PC-3 (cell line): ENCODE data around the gene MIOX. TPM values are rescaled to one million over a fixed set of nuclear protein-coding genes. Genes with fewer than 3 reads are reported as not detected.

ENCODE experiments used
- ATAC-seq: fragments of 200-7000 bp; cut with Tn5 transposase; 2 replicates; pipeline ENCODE4 v1.9.1; 2020; ENCODE audit warnings: mild to moderate bottlenecking, moderate library complexity
- BruUV-seq: library from RNA; stranded (reverse); fragments of 400-500 nt; replicated peaks from 2 replicates; lab custom pipeline; 2021; lab: Mats Ljungman, UMichigan
- CTCF ChIA-PET: fragments of 300-600 bp; sonication (Branson Sonifier 250); formaldehyde crosslinking; loops from one replicate; lab custom pipeline; 2022; ENCODE audit warnings: antibody characterized with exemption; lab: Charles Lee
- POLR2A ChIA-PET: fragments of 300-600 bp; sonication (Branson Sonifier 250); formaldehyde crosslinking; loops from one replicate; lab custom pipeline; 2022; ENCODE audit warnings: antibody characterized with exemption; ENCODE audit not compliant: unreplicated experiment; lab: Charles Lee
- DNase-seq: peaks from one replicate; pipeline ENCODE4 v3.0.0-alpha.2; 2015
- H2AFZ ChIP-seq: fragments of 300-600 bp; sonication (generic); 2 replicates; pipeline ENCODE4 v1.6.0; 2016; ENCODE audit warnings: antibody characterized with exemption, low read length
- H3F3A ChIP-seq: fragments of 300-600 bp; sonication (generic); one replicate; pipeline ENCODE4 v1.6.0; 2017; ENCODE audit warnings: antibody characterized with exemption, low read length, control low read depth, mild to moderate bottlenecking; ENCODE audit not compliant: unreplicated experiment
- H3K27ac ChIP-seq: fragments of 300-600 bp; sonication (generic); 2 replicates; pipeline ENCODE4 v1.5.1; 2016; ENCODE audit warnings: mild to moderate bottlenecking, low read length
- H3K27me3 ChIP-seq: fragments of 300-600 bp; sonication (generic); 2 replicates; pipeline ENCODE4 v1.6.1; 2016; ENCODE audit warnings: low read length, mixed read lengths
- H3K36me3 ChIP-seq: fragments of 300-600 bp; sonication (generic); 2 replicates; pipeline ENCODE4 v1.6.1; 2016; ENCODE audit warnings: low read depth, mixed run types, low read length, mixed read lengths
- H3K4me1 ChIP-seq: fragments of 300-600 bp; sonication (generic); 2 replicates; pipeline ENCODE4 v1.5.1; 2016; ENCODE audit warnings: low read length; ENCODE audit not compliant: insufficient read depth
- H3K4me2 ChIP-seq: fragments of 300-600 bp; sonication (generic); 2 replicates; pipeline ENCODE4 v1.6.0; 2016; ENCODE audit warnings: low read length
- H3K4me3 ChIP-seq: fragments of 300-600 bp; sonication (generic); 2 replicates; pipeline ENCODE4 v1.5.1; 2016; ENCODE audit warnings: mild to moderate bottlenecking, low read length, mixed read lengths
- H3K79me2 ChIP-seq: fragments of 300-600 bp; sonication (generic); 2 replicates; pipeline ENCODE4 v1.6.1; 2017; ENCODE audit warnings: low read length, mixed read lengths
- H3K9ac ChIP-seq: fragments of 300-600 bp; sonication (generic); 2 replicates; pipeline ENCODE4 v1.6.0; 2016; ENCODE audit warnings: mild to moderate bottlenecking, low read length
- H3K9me2 ChIP-seq: fragments of 300-600 bp; sonication (generic); replicated peaks from 2 replicates; pipeline ENCODE4 v1.6.1; 2016; ENCODE audit warnings: mixed run types, low read length, mixed read lengths
- H3K9me3 ChIP-seq: fragments of 300-600 bp; sonication (generic); 2 replicates; pipeline ENCODE4 v1.6.1; 2016; ENCODE audit warnings: low read length, mixed read lengths
- H4K20me1 ChIP-seq: fragments of 300-600 bp; sonication (generic); 2 replicates; pipeline ENCODE4 v1.6.1; 2016; ENCODE audit warnings: low read length, mixed read lengths
- EZH2 ChIP-seq: fragments of 300-600 bp; sonication (generic); IDR thresholded peaks from one replicate; pipeline ENCODE4 v1.6.1; 2017; ENCODE audit warnings: antibody characterized with exemption, mild to moderate bottlenecking, low read length; ENCODE audit not compliant: unreplicated experiment
- EZH2phosphoT487 ChIP-seq: fragments of 300-600 bp; sonication (generic); IDR thresholded peaks from 2 replicates; pipeline ENCODE4 v1.6.1; 2018; ENCODE audit warnings: mild to moderate bottlenecking, antibody characterized with exemption, low read length, borderline replicate concordance
- intact Hi-C: fragments of 100-400 bp; cut with micrococcal nuclease; formaldehyde crosslinking; loops from 2 replicates; pipeline ENCODE4 v1.9.0; 2023
- total RNA-seq: library from RNA; depleted of rRNA; stranded (reverse); fragments of >200 nt; gene quantifications from 2 replicates; pipeline ENCODE4 v1.2.3, GENCODE V29; 2014
- TF ChIP-seq, protein P1 (sequence below): fragments of 300-600 bp; sonication (generic); conservative IDR thresholded peaks from 2 replicates; pipeline ENCODE4 v1.5.1; 2017; ENCODE audit warnings: antibody characterized with exemption, low read depth, mild to moderate bottlenecking, low read length

Gene MIOX
- total RNA-seq, 1 experiment from 2014 or later, result not detected

DNA sequence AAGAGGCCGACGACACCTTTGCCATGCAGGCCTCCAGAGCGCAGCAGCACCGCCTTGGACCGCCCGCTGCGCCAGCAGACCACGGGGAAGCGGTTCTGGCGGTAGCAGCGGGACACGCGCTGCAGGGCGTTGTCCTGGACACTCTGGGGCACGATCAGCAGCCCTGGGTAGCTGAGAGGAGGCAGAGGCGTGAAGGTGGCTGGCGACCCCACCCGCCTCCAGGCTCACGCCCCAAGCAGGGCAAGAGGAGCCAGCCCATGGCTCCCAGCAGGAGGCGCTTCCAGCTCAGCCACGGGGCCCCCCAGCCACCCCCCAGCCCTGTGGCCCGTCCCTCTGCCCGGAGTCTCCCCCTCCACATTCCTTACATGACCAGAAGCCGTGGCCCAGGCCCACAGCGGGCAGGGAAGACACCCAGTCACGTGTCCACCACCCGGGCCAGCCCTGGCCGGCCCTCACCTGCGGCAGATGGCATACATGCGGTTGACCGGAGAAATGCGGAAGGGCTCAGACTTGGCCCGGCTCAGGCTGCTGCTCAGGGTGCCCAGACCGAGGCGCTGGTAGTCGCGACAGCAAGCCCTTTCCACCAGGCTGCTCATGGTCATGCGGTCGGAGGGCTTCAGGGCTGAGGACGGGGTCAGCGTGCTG, 27.0 kb upstream of the MIOX start:
- POLR2A ChIA-PET, result no interaction called here
- TF ChIP-seq EZH2phosphoT487 (no peak), EZH2 (no peak)
- TF ChIP-seq, protein P1, sequence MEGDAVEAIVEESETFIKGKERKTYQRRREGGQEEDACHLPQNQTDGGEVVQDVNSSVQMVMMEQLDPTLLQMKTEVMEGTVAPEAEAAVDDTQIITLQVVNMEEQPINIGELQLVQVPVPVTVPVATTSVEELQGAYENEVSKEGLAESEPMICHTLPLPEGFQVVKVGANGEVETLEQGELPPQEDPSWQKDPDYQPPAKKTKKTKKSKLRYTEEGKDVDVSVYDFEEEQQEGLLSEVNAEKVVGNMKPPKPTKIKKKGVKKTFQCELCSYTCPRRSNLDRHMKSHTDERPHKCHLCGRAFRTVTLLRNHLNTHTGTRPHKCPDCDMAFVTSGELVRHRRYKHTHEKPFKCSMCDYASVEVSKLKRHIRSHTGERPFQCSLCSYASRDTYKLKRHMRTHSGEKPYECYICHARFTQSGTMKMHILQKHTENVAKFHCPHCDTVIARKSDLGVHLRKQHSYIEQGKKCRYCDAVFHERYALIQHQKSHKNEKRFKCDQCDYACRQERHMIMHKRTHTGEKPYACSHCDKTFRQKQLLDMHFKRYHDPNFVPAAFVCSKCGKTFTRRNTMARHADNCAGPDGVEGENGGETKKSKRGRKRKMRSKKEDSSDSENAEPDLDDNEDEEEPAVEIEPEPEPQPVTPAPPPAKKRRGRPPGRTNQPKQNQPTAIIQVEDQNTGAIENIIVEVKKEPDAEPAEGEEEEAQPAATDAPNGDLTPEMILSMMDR, result no peak
- Histone ChIP-seq H3K9me2 (no peaks in the 10 kb centered on the region), H4K20me1 (no peaks in the 10 kb centered on the region), H3K9me3 (no peaks in the 10 kb centered on the region), H3K36me3 (no peaks in the 10 kb centered on the region), H2AFZ (no peak overlapping the region), H3K4me3 (no peak overlapping the region), H3K79me2 (no peaks in the 10 kb centered on the region), H3K27me3 (no peaks in the 10 kb centered on the region), H3K9ac (no peak overlapping the region), H3K27ac (no peak overlapping the region), H3K4me1 (no peaks in the 10 kb centered on the region), H3F3A (no peaks in the 10 kb centered on the region), H3K4me2 (no peak overlapping the region)
- intact Hi-C loops, result no loop called here
- ATAC-seq, result no peak
- CTCF ChIA-PET, result no interaction called here
- DNase-seq, result no peak
- TSS peak; percentile 17 for BruUV-seq

DNA sequence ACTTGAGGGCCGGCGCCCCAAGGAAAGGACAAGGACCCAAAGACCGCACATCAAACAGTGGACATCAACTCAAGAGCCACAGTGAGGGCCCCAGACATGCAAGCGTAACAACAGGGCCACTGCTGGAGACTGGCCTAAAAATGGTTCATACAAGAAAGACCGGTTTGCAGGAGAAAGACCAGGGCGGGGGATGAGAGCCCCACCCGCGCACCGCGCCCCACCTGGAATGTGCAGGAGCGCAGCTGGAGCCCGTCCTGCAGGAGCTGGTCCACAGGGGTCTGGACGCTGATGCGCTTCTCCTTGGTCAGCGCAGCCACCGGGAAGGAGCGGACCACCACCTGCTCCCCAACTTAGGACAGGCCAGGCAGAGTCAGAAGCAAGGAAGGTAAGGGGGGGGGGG, 25.7 kb upstream of the MIOX start:
- no peak overlapping the region for H3K4me2 ChIP-seq
- H3K4me1 ChIP-seq, result no peaks in the 10 kb centered on the region
- no peak overlapping the region for H3K9ac ChIP-seq
- no peaks in the 10 kb centered on the region for H3K36me3 ChIP-seq
- DNase-seq, result peak; percentile 13
- ChIA-PET CTCF (no interaction called here), POLR2A (no interaction called here)
- H3K9me3 ChIP-seq, result no peaks in the 10 kb centered on the region
- no peak for ATAC-seq
- H3F3A ChIP-seq, result no peaks in the 10 kb centered on the region
- intact Hi-C loops, result no loop called here
- H3K79me2 ChIP-seq, result no peaks in the 10 kb centered on the region
- H3K27me3 ChIP-seq, result no peaks in the 10 kb centered on the region
- no TSS peak for BruUV-seq
- no peak overlapping the region for H3K4me3 ChIP-seq
- no peaks in the 10 kb centered on the region for H3K9me2 ChIP-seq
- no peaks in the 10 kb centered on the region for H4K20me1 ChIP-seq
- TF ChIP-seq EZH2phosphoT487 (no peak), EZH2 (no peak)
- TF ChIP-seq, protein P1, result no peak
- no peak overlapping the region for H2AFZ ChIP-seq
- H3K27ac ChIP-seq, result no peak overlapping the region

DNA sequence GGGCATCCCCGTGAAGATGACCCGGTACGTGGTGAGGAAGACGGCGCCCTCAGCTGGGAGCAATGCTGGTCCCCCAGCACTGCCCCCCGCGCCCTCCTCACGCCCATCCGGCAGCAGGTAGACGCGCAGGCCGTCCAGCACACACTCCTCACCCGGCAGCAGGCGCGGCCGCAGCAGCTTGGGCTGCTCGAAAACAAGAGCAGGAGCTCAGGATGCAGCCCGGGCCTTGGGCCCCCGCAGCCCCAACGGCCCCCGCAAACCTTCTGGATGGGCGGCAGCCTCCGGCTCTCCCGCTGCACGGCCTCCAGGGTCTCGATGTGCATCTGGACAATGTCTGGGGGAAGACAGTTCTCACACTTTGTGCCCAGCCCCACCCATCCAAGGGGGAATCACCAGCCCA, 25.1 kb upstream of the MIOX start:
- ChIA-PET CTCF (no interaction called here), POLR2A (no interaction called here)
- no peaks in the 10 kb centered on the region for H4K20me1 ChIP-seq
- no TSS peak for BruUV-seq
- ATAC-seq (no peak), DNase-seq (no peak)
- intact Hi-C loops, result no loop called here
- H3K9me3 ChIP-seq, result no peaks in the 10 kb centered on the region
- H3K4me2 ChIP-seq, result no peak overlapping the region
- H3K79me2 ChIP-seq, result no peaks in the 10 kb centered on the region
- H3K9ac ChIP-seq, result no peak overlapping the region
- no peaks in the 10 kb centered on the region for H3K4me1 ChIP-seq
- TF ChIP-seq EZH2phosphoT487 (no peak), EZH2 (no peak)
- TF ChIP-seq, protein P1, result no peak
- H3K9me2 ChIP-seq, result no peaks in the 10 kb centered on the region
- H3K27me3 ChIP-seq, result no peaks in the 10 kb centered on the region
- H3F3A ChIP-seq, result no peaks in the 10 kb centered on the region
- no peak overlapping the region for H3K4me3 ChIP-seq
- no peak overlapping the region for H3K27ac ChIP-seq
- H2AFZ ChIP-seq, result no peak overlapping the region
- H3K36me3 ChIP-seq, result no peaks in the 10 kb centered on the region
